Prostate gland (tissue), 2 donors: ENCODE measurements around the gene UBD.

Source experiments
- POLR2A ChIP-seq: fragments of 450-650 bp; IDR thresholded peaks from one replicate; pipeline ENCODE4 v1.6.1; 2016; ENCODE audit warnings: antibody characterized with exemption, mild to moderate bottlenecking
- TF ChIP-seq, protein P1 (sequence below), 4 experiments: fragments of 200-600 bp in 2 of 4; fragments of 450-650 bp in 2 of 4; sonication (generic) in 2 of 4; IDR thresholded peaks; 1 replicate in 3 of 4; 2 replicates in 1 of 4; pipeline ENCODE4 v1.5.1; 2016 to 2019; ENCODE audit warnings: antibody characterized with exemption in 4 of 4, mild to moderate bottlenecking in 2 of 4, moderate library complexity in 2 of 4

DNA sequence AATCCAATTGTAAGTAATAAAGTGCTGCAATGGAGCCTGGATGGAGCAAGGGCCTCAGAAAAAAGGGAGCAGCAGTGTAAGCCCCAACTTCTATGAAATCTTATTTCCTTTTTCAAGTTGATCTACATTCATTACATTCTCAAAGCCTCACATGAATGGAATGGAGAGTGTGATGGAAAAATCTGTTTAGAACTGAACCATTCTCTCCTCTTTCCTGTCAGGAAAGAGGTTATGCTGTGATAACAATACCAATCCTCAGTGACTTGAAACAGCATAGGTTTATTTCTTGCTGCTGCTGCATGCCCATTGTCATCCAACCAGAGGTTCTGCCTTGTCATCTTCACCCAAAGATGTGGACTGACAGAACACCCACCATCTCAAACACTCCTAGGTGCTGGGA is 16.5 kb upstream of the UBD start:
- TF ChIP-seq, protein P1, sequence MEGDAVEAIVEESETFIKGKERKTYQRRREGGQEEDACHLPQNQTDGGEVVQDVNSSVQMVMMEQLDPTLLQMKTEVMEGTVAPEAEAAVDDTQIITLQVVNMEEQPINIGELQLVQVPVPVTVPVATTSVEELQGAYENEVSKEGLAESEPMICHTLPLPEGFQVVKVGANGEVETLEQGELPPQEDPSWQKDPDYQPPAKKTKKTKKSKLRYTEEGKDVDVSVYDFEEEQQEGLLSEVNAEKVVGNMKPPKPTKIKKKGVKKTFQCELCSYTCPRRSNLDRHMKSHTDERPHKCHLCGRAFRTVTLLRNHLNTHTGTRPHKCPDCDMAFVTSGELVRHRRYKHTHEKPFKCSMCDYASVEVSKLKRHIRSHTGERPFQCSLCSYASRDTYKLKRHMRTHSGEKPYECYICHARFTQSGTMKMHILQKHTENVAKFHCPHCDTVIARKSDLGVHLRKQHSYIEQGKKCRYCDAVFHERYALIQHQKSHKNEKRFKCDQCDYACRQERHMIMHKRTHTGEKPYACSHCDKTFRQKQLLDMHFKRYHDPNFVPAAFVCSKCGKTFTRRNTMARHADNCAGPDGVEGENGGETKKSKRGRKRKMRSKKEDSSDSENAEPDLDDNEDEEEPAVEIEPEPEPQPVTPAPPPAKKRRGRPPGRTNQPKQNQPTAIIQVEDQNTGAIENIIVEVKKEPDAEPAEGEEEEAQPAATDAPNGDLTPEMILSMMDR (IDR thresholded peaks at IDR 0.05), result no peak
- TF ChIP-seq POLR2A, result no peak
